Kidney tubule cell (primary cell): ENCODE data around the gene ACAD10.

Experiments
- DNase-seq: peaks from one replicate; pipeline ENCODE4 v3.0.0-alpha.2; 2018; ENCODE audit warnings: low spot score

Gene ACAD10

GRCh38 chr12:111685811-111686573 is at the start of gene ACAD10, which contains the start of gene BRAP:
ACAD10 (plus strand) TSS chr12:111686053; CDS start chr12:111692710, 6,657 bp downstream.
BRAP (minus strand) TSS chr12:111685956; CDS start chr12:111685792, 164 bp downstream.
- peak; percentile 96 for DNase-seq

GRCh38 chr12:111636209-111636945 is 49.5 kb upstream of the ACAD10 start:
- DNase-seq: no peak

GRCh38 chr12:111638556-111638955 is 47.3 kb upstream of the ACAD10 start:
- no peak for DNase-seq

- no peak for DNase-seq
These were observed 45.3 kb upstream of the ACAD10 start for GRCh38 chr12:111640506-111640905.

GRCh38 chr12:111642681-111643426 is 43.0 kb upstream of the ACAD10 start:
- DNase-seq: no peak

GRCh38 chr12:111643427-111643826 is 42.4 kb upstream of the ACAD10 start:
- no peak for DNase-seq

- DNase-seq: peak; percentile 86
These were observed 40.4 kb upstream of the ACAD10 start for GRCh38 chr12:111645433-111645832.

DNA sequence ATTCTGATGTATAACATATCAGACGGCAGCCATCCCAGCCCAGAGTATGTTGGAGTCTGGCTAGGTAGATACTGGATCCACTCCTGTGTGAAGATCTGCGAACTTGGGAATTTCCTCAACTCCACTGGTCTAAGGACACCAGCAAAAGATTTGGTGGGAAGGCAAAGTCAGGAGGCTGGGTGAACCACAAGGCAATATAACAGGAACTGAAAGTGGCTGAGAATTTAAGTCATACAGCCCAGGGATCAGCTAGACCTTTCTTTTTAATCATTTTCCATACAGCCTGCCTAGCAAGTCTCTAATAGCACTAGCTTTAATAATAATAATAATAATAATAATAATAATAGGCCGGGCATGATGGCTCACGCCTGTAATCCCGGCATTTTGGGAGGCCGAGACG is 34.9 kb upstream of the ACAD10 start:
- no peak for DNase-seq

GRCh38 chr12:111652530-111652929 is 33.3 kb upstream of the ACAD10 start:
- peak; percentile 11 for DNase-seq

DNA sequence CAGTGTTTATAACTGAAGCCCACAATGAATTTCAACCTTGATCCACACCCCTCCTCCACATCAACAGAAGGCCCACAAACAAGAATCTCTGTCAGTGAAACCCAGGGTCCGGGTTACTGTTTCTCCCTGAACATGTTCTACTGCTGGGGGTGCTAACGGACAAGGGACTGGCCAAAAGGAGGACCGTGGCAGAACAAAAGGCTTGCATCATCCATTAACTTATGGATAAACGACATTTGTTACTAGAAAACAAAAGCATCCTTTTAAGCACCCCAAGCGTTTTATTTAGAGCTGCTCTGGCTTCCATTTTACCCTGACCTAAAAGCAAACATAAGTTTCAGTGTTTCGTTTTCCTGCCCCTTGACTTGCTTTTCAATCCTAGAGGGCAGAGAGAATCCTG is 32.3 kb upstream of the ACAD10 start:
- no peak for DNase-seq

- DNase-seq: no peak
These were observed 30.5 kb upstream of the ACAD10 start for GRCh38 chr12:111655356-111655755.

GRCh38 chr12:111656016-111656415 is 29.8 kb upstream of the ACAD10 start:
- no peak for DNase-seq

DNA sequence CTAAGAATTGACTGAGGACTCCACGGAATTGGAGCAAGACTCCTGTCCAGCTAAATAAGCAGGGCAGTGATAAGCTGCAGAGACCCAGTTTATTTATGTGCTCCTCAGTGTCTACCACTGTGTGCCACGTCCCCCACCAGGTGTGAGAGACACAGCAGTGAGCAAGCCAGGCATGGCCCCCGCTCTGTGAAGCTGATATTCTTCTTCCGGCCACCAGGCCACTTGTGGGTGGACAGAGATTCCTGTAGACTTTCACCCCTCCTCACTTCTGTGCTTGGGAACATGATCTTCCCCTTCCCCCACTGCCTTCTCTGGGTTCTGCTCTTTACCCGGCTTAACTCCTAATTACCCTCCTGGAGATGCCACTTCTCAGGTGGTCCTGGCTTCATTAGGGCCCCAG is 21.4 kb upstream of the ACAD10 start:
- DNase-seq: no peak

DNA sequence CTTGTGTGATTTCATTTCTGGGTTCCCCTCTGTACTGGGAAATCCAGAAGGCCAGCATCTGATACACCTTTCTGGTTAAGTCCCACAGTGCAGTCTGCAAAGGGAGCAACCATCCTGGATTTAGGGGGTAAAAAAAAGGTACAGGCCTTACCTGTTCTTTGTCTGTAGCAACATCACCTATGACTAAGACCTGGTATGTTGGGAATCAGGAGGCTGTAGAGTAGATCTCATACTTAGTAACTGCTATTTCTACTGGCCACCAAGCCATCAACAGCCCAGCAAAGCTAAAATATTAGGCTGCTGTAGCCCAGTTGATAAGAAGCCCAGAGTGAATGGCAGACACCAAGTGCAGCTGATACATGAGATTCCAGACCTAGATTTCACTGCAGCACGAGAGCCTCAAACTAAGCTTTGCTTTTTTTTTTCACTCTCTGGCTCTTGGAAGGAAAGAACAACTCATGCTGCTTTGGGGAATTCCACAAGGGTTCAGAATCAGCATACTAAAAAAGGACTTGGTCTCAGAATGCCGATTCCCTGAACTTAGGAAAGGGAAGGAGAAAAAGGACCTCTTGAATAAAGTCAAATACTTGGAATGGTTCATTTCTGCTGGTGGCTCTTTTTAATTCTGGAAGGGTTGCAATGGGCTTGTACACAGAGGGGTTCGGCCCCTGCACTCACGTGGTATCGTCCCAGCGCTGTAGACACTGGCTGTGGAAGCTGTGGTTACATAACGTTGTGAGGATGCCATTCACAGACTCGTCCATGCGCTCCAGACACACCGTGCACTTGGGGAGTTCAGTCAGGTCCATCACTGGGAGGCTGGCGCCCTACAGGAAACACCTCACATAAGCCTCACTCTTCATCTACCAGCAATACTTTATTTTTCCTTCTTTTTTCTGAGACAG is 20.6 kb upstream of the ACAD10 start:
- DNase-seq: no peak

GRCh38 chr12:111672822-111673381 is 13.0 kb upstream of the ACAD10 start:
- DNase-seq: no peak

DNA sequence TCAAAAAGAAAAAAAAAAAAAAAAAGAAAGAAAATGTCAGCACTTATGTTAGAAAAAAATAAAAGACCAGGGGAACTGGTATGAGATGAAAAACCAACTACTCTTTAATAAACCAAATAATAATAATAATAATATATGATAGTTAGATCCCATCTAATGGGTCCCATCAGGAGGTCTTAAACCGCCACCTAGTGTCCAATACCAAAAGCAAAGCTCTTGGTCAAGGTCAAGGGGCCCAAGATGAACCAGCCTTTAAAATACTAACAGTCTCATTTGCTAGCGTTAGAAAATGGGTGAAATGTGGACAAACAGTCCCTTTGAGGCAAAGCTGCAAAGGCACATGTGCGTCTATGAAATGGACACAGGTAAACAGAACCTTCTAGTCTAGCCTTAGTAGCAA is 12.3 kb upstream of the ACAD10 start:
- DNase-seq: peak; percentile 9

GRCh38 chr12:111677186-111677585 is 8.7 kb upstream of the ACAD10 start:
- no peak for DNase-seq

GRCh38 chr12:111684485-111685198 is 1.2 kb upstream of the ACAD10 start:
- peak; percentile 44 for DNase-seq

- no peak for DNase-seq
These were observed 487 bp upstream of the ACAD10 start for GRCh38 chr12:111685322-111685810.

GRCh38 chr12:111686574-111687105 is 787 bp downstream of the ACAD10 start:
- no peak for DNase-seq
